HUES64 (cell line): ENCODE results near the gene TUBAL3.

Experiments
- H3K27ac ChIP-seq: 2 replicates; pipeline ENCODE4 v1.7.0; 2013; ENCODE audit warnings: low read depth, low read length, inconsistent platforms
- H3K27me3 ChIP-seq: 2 replicates; pipeline ENCODE4 v1.6.1; 2013; ENCODE audit warnings: mild to moderate bottlenecking, low read length; ENCODE audit not compliant: insufficient read depth
- H3K36me3 ChIP-seq: 2 replicates; pipeline ENCODE4 v1.6.1; 2013; ENCODE audit warnings: mild to moderate bottlenecking, low read length; ENCODE audit not compliant: insufficient read depth
- H3K4me1 ChIP-seq: 2 replicates; pipeline ENCODE4 v1.6.1; 2013; ENCODE audit warnings: mild to moderate bottlenecking, low read length, moderate library complexity; ENCODE audit not compliant: insufficient read depth
- H3K4me3 ChIP-seq: 2 replicates; pipeline ENCODE4 v1.5.1; 2013; ENCODE audit warnings: mild to moderate bottlenecking, low read length, moderate library complexity
- H3K9ac ChIP-seq: 2 replicates; pipeline ENCODE4 v1.6.1; 2013; ENCODE audit warnings: mild to moderate bottlenecking, low read depth, low read length
- H3K9me3 ChIP-seq: 2 replicates; pipeline ENCODE4 v1.6.1; 2013; ENCODE audit warnings: low read depth, low read length; ENCODE audit not compliant: insufficient read depth
- WGBS: fragments of 150-250, 120-280 bp; methylation state at CpG from one replicate; pipeline ENCODE4 v1.1.7; 2013; ENCODE audit warnings: missing lambda C conversion rate; 5-methylcytosine and 5-hydroxymethylcytosine counted together

Gene TUBAL3

DNA sequence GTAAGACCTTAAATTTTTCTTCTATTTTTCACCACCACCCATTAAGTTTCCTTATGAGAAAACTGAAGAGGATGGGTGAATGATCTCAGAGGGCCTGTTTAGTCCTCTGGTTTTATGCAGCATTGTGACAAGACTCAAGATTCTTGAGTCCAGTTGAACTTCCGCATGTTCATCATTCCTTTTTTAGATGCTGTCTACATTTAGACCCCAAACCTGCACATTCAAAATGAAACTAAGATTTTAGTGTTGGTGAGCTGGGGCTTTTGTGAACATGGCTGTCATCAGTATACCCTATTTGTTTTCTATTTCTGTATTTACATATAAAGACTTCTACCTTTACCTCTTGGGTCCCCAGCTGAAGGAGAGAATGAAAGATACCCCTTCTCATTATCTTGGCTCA lies 38.8 kb upstream of the TUBAL3 start:
- Histone ChIP-seq H3K27ac (no peak overlapping the region), H3K9ac (no peak overlapping the region), H3K36me3 (peaks cover 10% of the 10 kb centered on the region), H3K9me3 (no peaks in the 10 kb centered on the region), H3K27me3 (no peaks in the 10 kb centered on the region), H3K4me1 (peaks cover 23% of the 10 kb centered on the region), H3K4me3 (no peak overlapping the region)
- 91% methylated on average over 1 of the region's 1 CpG for WGBS

DNA sequence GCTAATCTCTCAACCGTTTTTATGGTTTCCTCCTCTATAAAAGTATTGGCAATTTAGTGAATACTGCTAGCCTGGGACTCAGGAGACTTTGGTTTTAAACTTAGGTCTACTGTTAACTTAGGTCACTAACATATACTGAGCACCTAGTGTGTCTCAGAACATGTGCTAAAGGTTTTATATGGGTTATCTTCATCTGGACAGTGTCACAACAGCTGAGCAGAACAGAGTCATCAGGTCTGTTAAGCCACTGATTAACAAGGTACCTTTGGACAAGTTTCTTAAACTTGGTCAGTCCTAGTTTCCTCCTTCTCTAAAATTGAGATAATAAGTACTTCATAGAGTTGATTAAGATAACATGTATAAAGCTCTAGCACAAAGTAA lies 38.4 kb upstream of the TUBAL3 start:
- no peak overlapping the region for H3K27ac ChIP-seq
- H3K4me3 ChIP-seq, result no peak overlapping the region
- H3K27me3 ChIP-seq, result no peaks in the 10 kb centered on the region
- peaks cover 18% of the 10 kb centered on the region for H3K4me1 ChIP-seq
- no peak overlapping the region for H3K9ac ChIP-seq
- H3K36me3 ChIP-seq, result peaks cover 10% of the 10 kb centered on the region
- 88% methylated on average over 1 of the region's 1 CpG for WGBS
- H3K9me3 ChIP-seq, result no peaks in the 10 kb centered on the region

GRCh38 chr10:5442065-5442989 lies 37.7 kb upstream of the TUBAL3 start:
- Histone ChIP-seq H3K36me3 (peaks cover 10% of the 10 kb centered on the region), H3K9me3 (no peaks in the 10 kb centered on the region), H3K4me1 (peaks cover 12% of the 10 kb centered on the region), H3K27me3 (no peaks in the 10 kb centered on the region), H3K9ac (no peak overlapping the region), H3K4me3 (no peak overlapping the region), H3K27ac (no peak overlapping the region)
- 76% methylated on average over 8 of the region's 9 CpGs for WGBS

- no peak overlapping the region for H3K27ac ChIP-seq
- peaks cover 10% of the 10 kb centered on the region for H3K36me3 ChIP-seq
- 91% methylated on average over 4 of the region's 4 CpGs for WGBS
- no peaks in the 10 kb centered on the region for H3K27me3 ChIP-seq
- H3K9ac ChIP-seq, result no peak overlapping the region
- no peaks in the 10 kb centered on the region for H3K9me3 ChIP-seq
- H3K4me1 ChIP-seq, result peaks cover 4% of the 10 kb centered on the region
- H3K4me3 ChIP-seq, result no peak overlapping the region
Measured at GRCh38 chr10:5441106-5441505, 36.5 kb upstream of the TUBAL3 start.

DNA sequence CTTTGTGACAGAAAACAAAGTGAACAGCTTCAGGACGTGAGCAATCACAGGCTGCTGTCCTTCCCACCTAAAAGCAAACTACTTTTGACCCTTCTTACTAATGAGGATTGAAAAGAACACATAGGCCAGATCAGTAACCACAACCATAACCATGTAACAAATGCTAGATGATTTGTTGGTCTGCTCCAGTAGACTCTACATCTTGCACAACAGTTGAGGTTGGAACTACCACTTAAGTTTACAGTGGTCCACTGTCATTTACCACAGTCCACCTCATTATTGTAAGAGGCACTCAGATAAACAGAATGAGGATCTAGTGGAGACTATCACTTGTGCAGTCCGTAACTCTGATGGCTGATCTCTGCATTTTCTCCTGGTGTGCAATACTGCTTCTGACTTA lies 35.6 kb upstream of the TUBAL3 start:
- H3K27ac ChIP-seq, result no peak overlapping the region
- no peaks in the 10 kb centered on the region for H3K4me1 ChIP-seq
- WGBS, result 85% methylated on average over 2 of the region's 2 CpGs
- no peak overlapping the region for H3K9ac ChIP-seq
- H3K4me3 ChIP-seq, result no peak overlapping the region
- peaks cover 10% of the 10 kb centered on the region for H3K36me3 ChIP-seq
- H3K9me3 ChIP-seq, result no peaks in the 10 kb centered on the region
- H3K27me3 ChIP-seq, result no peaks in the 10 kb centered on the region

- 100% methylated on average over 2 of the region's 3 CpGs for WGBS
Measured at GRCh38 chr10:5435328-5435727, 30.7 kb upstream of the TUBAL3 start.

DNA sequence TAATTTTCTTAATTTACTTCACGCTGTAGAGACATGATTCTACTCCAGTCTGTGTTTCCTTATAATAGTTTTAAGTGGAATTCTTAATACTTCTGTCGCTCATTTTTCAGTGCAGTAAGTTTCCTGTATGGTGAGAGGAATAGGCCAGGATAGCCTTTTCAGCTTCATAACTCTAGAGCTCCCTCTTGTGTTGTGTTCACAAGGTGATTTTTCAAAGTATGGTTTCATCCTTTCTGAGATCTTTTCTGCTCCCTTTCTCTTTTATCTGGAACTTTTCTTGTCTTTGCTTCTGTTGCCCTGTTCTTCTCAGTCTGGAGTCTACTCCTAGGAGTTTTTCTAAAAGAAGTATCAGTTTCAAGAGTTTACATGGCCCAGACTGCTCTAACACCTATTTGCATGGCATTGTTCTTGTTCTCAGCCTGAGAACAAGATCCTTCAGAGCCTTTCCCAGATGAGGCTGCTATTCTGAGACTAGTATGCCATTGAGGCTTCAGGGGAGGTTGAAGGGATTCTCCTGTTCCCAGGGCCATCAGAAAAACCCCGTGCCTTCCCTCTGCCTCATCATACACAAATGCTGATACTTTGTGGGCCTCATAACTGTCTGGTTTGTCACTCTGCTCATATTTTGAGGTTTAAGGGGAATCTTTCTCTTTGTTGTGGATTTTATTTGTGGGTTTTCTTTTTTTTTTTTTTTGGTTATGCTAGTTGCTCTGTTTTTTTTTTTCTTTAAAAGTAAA lies 29.6 kb upstream of the TUBAL3 start:
- WGBS, result 72% methylated on average over 3 of the region's 3 CpGs
- no peaks in the 10 kb centered on the region for H3K27me3 ChIP-seq
- no peaks in the 10 kb centered on the region; the same call in 1 of the 2 replicates for H3K4me1 ChIP-seq
- no peak overlapping the region for H3K9ac ChIP-seq
- H3K4me3 ChIP-seq, result no peak overlapping the region
- H3K27ac ChIP-seq, result peak overlapping the region; percentile 5; the same call in 1 of the 2 replicates
- H3K36me3 ChIP-seq, result peaks cover 31% of the 10 kb centered on the region
- peaks cover 4% of the 10 kb centered on the region; the same call in 1 of the 2 replicates for H3K9me3 ChIP-seq

More at GRCh38 chr10:5435328-5435727, 30.7 kb upstream of the TUBAL3 start:
- Histone ChIP-seq H3K9me3 (peaks cover 4% of the 10 kb centered on the region; the same call in 1 of the 2 replicates), H3K4me3 (no peak overlapping the region), H3K4me1 (no peaks in the 10 kb centered on the region; the same call in 1 of the 2 replicates), H3K9ac (no peak overlapping the region), H3K27ac (no peak overlapping the region), H3K36me3 (peaks cover 20% of the 10 kb centered on the region), H3K27me3 (no peaks in the 10 kb centered on the region)

GRCh38 chr10:5433182-5433581 lies 28.6 kb upstream of the TUBAL3 start:
- Histone ChIP-seq H3K4me3 (no peak overlapping the region), H3K36me3 (peaks cover 35% of the 10 kb centered on the region), H3K4me1 (no peaks in the 10 kb centered on the region; the same call in 1 of the 2 replicates), H3K9ac (no peak overlapping the region), H3K27ac (no peak overlapping the region), H3K27me3 (no peaks in the 10 kb centered on the region), H3K9me3 (peaks cover 4% of the 10 kb centered on the region; the same call in 1 of the 2 replicates)
- 91% methylated on average over 1 of the region's 1 CpG for WGBS

DNA sequence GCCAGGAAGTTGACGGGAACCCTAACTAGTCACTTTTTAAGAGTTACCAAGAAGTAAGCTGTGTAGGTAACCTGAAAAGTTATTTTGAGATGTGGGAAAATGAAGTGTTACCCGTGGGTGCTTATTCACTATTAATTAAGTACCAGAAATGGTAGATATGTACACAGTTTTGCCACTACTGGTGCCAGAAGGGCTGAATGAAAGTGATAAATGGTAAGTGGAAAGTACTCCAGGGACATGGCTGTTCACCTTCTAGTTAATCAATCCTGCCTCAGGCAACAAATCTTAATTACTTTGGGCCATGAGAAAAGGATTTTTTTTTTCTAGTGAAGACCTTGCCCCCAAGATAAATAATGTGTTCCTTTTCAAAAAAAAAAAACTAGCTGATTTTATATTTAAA lies 23.5 kb upstream of the TUBAL3 start:
- WGBS, result 92% methylated on average over 2 of the region's 2 CpGs
- no peak overlapping the region for H3K9ac ChIP-seq
- peaks cover 25% of the 10 kb centered on the region for H3K4me1 ChIP-seq
- H3K36me3 ChIP-seq, result peaks cover 49% of the 10 kb centered on the region
- H3K27ac ChIP-seq, result no peak overlapping the region
- no peak overlapping the region for H3K4me3 ChIP-seq
- no peaks in the 10 kb centered on the region for H3K27me3 ChIP-seq
- H3K9me3 ChIP-seq, result peaks cover 4% of the 10 kb centered on the region; the same call in 1 of the 2 replicates

DNA sequence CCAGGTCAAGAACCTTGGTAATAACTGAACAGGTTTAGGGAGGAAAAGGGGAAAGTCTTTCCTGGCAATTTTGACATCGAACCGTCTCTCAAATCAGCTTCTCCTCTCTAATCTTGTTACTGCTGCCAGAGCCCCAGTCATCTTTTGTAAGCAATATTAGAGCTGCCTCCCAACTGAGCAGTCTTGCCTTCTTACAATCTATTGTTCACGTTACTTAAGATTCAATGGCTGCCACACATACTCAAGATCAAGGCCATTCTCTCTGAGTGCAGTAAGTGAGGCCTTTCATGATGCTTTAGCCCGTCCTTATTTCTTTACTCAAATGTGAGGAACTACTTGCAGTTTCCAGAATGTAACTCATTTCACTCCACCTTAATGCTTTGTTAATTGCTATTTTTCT lies 20.1 kb upstream of the TUBAL3 start:
- Histone ChIP-seq H3K4me1 (peaks cover 25% of the 10 kb centered on the region), H3K9ac (no peak overlapping the region), H3K9me3 (no peaks in the 10 kb centered on the region), H3K4me3 (no peak overlapping the region), H3K27me3 (no peaks in the 10 kb centered on the region), H3K27ac (no peak overlapping the region), H3K36me3 (peaks cover 29% of the 10 kb centered on the region)
- 71% methylated on average over 3 of the region's 4 CpGs for WGBS

DNA sequence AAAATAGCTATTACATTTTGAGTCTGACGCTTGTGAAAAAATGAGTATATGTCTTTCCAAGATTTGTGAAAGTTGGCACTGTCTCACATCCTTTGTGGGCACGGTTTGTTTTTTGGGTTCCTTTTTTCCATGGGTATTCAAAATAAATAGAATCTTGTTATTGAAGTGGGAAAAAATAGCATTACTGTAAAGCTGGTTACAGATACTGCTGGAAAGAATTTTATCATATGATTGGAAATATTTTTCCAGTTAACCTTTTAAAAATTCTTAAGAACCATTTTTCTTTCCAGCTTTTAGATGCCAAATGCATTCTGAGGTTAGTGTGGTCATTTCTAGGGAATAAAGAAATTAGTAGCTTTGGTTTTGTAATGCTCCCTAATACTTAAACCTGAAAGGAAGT lies 19.1 kb upstream of the TUBAL3 start:
- no peak overlapping the region for H3K4me3 ChIP-seq
- no peak overlapping the region for H3K9ac ChIP-seq
- WGBS, result 50% methylated on average over 2 of the region's 2 CpGs
- H3K27ac ChIP-seq, result no peak overlapping the region
- H3K27me3 ChIP-seq, result no peaks in the 10 kb centered on the region
- peaks cover 20% of the 10 kb centered on the region for H3K36me3 ChIP-seq
- peaks cover 25% of the 10 kb centered on the region for H3K4me1 ChIP-seq
- H3K9me3 ChIP-seq, result no peaks in the 10 kb centered on the region
